Activated B cell treated with CpG ODN at 0.5 μM for 24 hours (primary cell): Measurements from ENCODE around the gene CLDN5. TPM values are rescaled to one million over a fixed set of nuclear protein-coding genes. Genes with fewer than 3 reads are reported as not detected.

Source experiments
- ATAC-seq: fragments of 200-7000 bp; cut with Tn5 transposase; one replicate; pipeline ENCODE4 v1.10.0; 2021; ENCODE audit warnings: low read depth, mild to moderate bottlenecking, moderate library complexity
- CTCF ChIA-PET: fragments of 350-600 bp; sonication (Branson Sonifier 250); formaldehyde crosslinking; loops from one replicate; lab custom pipeline; 2021; ENCODE audit warnings: antibody characterized with exemption; lab: Charles Lee
- POLR2A ChIA-PET: fragments of 350-600 bp; sonication (Branson Sonifier 250); formaldehyde crosslinking; loops from one replicate; lab custom pipeline; 2021; ENCODE audit warnings: antibody characterized with exemption; lab: Charles Lee
- DNase-seq: peaks from one replicate; pipeline ENCODE4 v3.0.0; 2022
- H3K27ac Mint-ChIP-seq: one replicate; pipeline ENCODE4 v1.8.0; 2020; ENCODE audit warnings: mixed read lengths
- H3K27me3 Mint-ChIP-seq: one replicate; pipeline ENCODE4 v1.8.0; 2021; ENCODE audit warnings: mixed read lengths
- H3K36me3 Mint-ChIP-seq: one replicate; pipeline ENCODE4 v1.8.0; 2021; ENCODE audit warnings: low read depth, mixed read lengths
- H3K4me1 Mint-ChIP-seq: one replicate; pipeline ENCODE4 v1.8.0; 2021; ENCODE audit warnings: mixed read lengths
- H3K4me3 Mint-ChIP-seq: one replicate; pipeline ENCODE4 v1.8.0; 2020; ENCODE audit warnings: mild to moderate bottlenecking, mixed read lengths
- H3K9me3 Mint-ChIP-seq: one replicate; pipeline ENCODE4 v1.8.0; 2020; ENCODE audit warnings: mixed read lengths
- CTCF ChIP-seq: fragments of 200-600 bp; IDR thresholded peaks from one replicate; pipeline ENCODE4 v1.8.0; 2022; ENCODE audit warnings: antibody characterized with exemption, mild to moderate bottlenecking
- intact Hi-C: fragments of 100-400 bp; cut with micrococcal nuclease; formaldehyde crosslinking; loops from one replicate; pipeline ENCODE4 v1.15.1; 2024
- total RNA-seq: library from RNA; stranded (reverse); gene quantifications from 2 replicates; pipeline ENCODE4 v1.2.3, GENCODE V29; 2022

Gene CLDN5
- total RNA-seq, 1 donor from 2014 or later = not detected

GRCh38 chr22:19517919-19518611, 6.1 kb downstream of the CLDN5 start:
- H3K9me3 Mint-ChIP-seq = peaks cover 4% of the 10 kb centered on the region

GRCh38 chr22:19517171-19517500, 7.1 kb downstream of the CLDN5 start:
- ATAC-seq = no peak
- CTCF ChIA-PET = no interaction called here
- Mint-ChIP-seq H3K4me1 (no peaks in the 10 kb centered on the region), H3K4me3 (no peak overlapping the region), H3K36me3 (no peaks in the 10 kb centered on the region), H3K27ac (no peak overlapping the region), H3K27me3 (no peaks in the 10 kb centered on the region), H3K9me3 (peaks cover 4% of the 10 kb centered on the region)
- DNase-seq = no peak
- no peak for TF ChIP-seq CTCF
- intact Hi-C loops = no loop called here
- POLR2A ChIA-PET = no interaction called here

More at GRCh38 chr22:19517919-19518611, 6.1 kb downstream of the CLDN5 start:
- TF ChIP-seq CTCF = no peak
- ATAC-seq (no peak), DNase-seq (no peak)
- H3K27ac Mint-ChIP-seq = no peak overlapping the region
- peaks cover 3% of the 10 kb centered on the region for H3K27me3 Mint-ChIP-seq
- peaks cover 1% of the 10 kb centered on the region for H3K4me1 Mint-ChIP-seq
- no peak overlapping the region for H3K4me3 Mint-ChIP-seq
- CTCF ChIA-PET = no interaction called here
- intact Hi-C loops = no loop called here
- H3K36me3 Mint-ChIP-seq = no peaks in the 10 kb centered on the region
- POLR2A ChIA-PET = interaction anchor here (0.5 kb wide), 1 partner anchor 107 kb away, joined by 6 read pairs; no protein-coding TSS in a partner anchor

GRCh38 chr22:19516378-19517170, 7.6 kb downstream of the CLDN5 start:
- Mint-ChIP-seq H3K27me3 (no peaks in the 10 kb centered on the region), H3K4me3 (no peak overlapping the region), H3K36me3 (no peaks in the 10 kb centered on the region), H3K9me3 (peaks cover 4% of the 10 kb centered on the region), H3K4me1 (no peaks in the 10 kb centered on the region), H3K27ac (no peak overlapping the region)
- no peak for ATAC-seq
- POLR2A ChIA-PET = no interaction called here
- no peak for DNase-seq
- TF ChIP-seq CTCF = no peak
- CTCF ChIA-PET = no interaction called here
- intact Hi-C loops = no loop called here

GRCh38 chr22:19515654-19516377, 8.4 kb downstream of the CLDN5 start:
- Mint-ChIP-seq H3K27ac (no peak overlapping the region), H3K4me1 (no peaks in the 10 kb centered on the region), H3K4me3 (no peak overlapping the region), H3K9me3 (peaks cover 4% of the 10 kb centered on the region), H3K36me3 (no peaks in the 10 kb centered on the region), H3K27me3 (no peaks in the 10 kb centered on the region)
- POLR2A ChIA-PET = no interaction called here
- DNase-seq (no peak), ATAC-seq (no peak)
- CTCF ChIA-PET = no interaction called here
- intact Hi-C loops = no loop called here
- no peak for TF ChIP-seq CTCF
